H1 (cell line): ENCODE measurements around the gene NAA16.

Experiments used
- CTCF ChIP-seq, 3 experiments: IDR thresholded peaks; 1 replicate in 2 of 3; 2 replicates in 1 of 3; pipeline versions ENCODE4 v1.5.1 to v1.6.1; 2011; ENCODE audit warnings: low read length in 3 of 3, mild to moderate bottlenecking in 3 of 3, inconsistent platforms in 2 of 3, low read depth in 1 of 3, moderate library complexity in 1 of 3; ENCODE audit not compliant: insufficient read depth in 1 of 3; ENCODE audit errors: control extremely low read depth in 1 of 3
- EGR1 ChIP-seq: IDR thresholded peaks from 2 replicates; pipeline ENCODE4 v1.6.1; 2011; ENCODE audit warnings: low read depth, low read length, borderline replicate concordance

DNA sequence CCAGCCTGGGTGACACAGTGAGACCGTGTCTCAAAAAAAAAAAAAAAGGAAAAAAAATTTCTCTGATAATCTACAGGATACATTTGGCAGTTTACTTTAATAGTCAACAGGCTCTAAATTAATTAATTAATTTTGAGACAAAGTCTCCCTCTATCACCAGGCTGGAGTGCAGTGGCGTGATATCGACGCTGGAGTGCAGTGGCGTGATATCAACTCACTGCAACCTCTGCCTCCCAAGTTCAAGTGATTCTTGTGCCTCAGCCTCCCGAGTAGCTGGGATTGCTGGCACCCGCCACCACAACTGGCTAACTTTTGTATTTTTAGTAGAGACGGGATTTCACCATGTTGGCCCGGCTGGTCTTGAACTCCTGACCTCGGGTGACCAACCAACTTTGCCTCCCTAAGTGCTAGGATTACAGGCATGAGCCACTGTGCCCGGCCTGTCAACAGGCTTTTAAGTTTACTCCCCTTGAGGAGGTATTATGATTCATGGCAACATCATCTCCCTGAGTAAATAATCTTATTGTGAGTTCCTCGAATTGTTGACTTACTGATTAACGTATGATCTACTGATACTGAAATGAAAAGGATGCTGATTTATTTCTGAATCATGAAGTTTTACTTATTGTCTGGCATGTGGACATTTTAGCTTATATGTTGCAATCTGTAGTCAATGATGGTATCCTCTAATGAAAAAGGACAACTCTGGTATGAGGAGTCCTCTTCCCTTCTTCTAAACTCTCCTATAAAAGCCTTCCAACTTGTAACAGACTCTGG is 26.4 kb upstream of the NAA16 start:
- no peak for TF ChIP-seq EGR1
- TF ChIP-seq CTCF (IDR thresholded peaks at IDR 0.05; ENCODE audit: control extremely low read depth in 1 of 3, insufficient read depth in 1 of 3, low read depth in 1 of 3, low read length in 3 of 3), result no peak
